ENCODE measurements around the gene CDH11.

GRCh38 chr16:65054457-65054856 lies 67.4 kb downstream of the CDH11 start:
- TF ChIP-seq, protein P1, sequence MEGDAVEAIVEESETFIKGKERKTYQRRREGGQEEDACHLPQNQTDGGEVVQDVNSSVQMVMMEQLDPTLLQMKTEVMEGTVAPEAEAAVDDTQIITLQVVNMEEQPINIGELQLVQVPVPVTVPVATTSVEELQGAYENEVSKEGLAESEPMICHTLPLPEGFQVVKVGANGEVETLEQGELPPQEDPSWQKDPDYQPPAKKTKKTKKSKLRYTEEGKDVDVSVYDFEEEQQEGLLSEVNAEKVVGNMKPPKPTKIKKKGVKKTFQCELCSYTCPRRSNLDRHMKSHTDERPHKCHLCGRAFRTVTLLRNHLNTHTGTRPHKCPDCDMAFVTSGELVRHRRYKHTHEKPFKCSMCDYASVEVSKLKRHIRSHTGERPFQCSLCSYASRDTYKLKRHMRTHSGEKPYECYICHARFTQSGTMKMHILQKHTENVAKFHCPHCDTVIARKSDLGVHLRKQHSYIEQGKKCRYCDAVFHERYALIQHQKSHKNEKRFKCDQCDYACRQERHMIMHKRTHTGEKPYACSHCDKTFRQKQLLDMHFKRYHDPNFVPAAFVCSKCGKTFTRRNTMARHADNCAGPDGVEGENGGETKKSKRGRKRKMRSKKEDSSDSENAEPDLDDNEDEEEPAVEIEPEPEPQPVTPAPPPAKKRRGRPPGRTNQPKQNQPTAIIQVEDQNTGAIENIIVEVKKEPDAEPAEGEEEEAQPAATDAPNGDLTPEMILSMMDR (optimal IDR thresholded peaks at IDR 0.05 in 1 of 3, IDR thresholded peaks at IDR 0.05 in 1 of 3, conservative IDR thresholded peaks at IDR 0.05 in 1 of 3; ENCODE audit: extremely low read depth in 1 of 3, insufficient read depth in 2 of 3, low read length in 3 of 3), result no peak
- no peak for TF ChIP-seq EZH2 (IDR thresholded peaks at IDR 0.05; ENCODE audit: low read length)
